Measurements from ENCODE around the gene BICRAL. TPM values are rescaled to one million over a fixed set of nuclear protein-coding genes. Genes with fewer than 3 reads are reported as not detected.

Gene BICRAL
- total RNA-seq = 14.1 and 15.2 TPM in 2 replicates

GRCh38 chr6:42781796-42782688 lies at the start of gene BICRAL:
BICRAL (plus strand) TSS chr6:42782052; CDS start chr6:42822023, 39,971 bp downstream.

GRCh38 chr6:42745640-42746462 lies 36.0 kb upstream of the BICRAL start, which contains the start of gene TBCC:
TBCC (minus strand) TSS chr6:42746103; CDS start chr6:42746073, 30 bp downstream.

GRCh38 chr6:42879372-42880239 lies 97.8 kb downstream of the BICRAL start, which contains the start of gene RPL7L1:
RPL7L1 (plus strand) TSS chr6:42879616; CDS start chr6:42879911, 295 bp downstream.

GRCh38 chr6:42915732-42916131 lies 133.9 kb downstream of the BICRAL start, which contains the start of gene PTCRA:
PTCRA (plus strand) TSS chr6:42916053; CDS start chr6:42916070, 17 bp downstream.

Other genes with a start within 250 kb of the BICRAL start
- gene UBR2, start 218.0 kb upstream of the BICRAL start, total RNA-seq = 35.8 and 43.7 TPM in 2 replicates
- gene PRPH2, start 59.5 kb upstream of the BICRAL start, total RNA-seq = 2.5 and 2.6 TPM in 2 replicates
- gene TBCC, start 35.9 kb upstream of the BICRAL start, total RNA-seq = 30.2 and 38.8 TPM in 2 replicates
- gene RPL7L1, start 97.6 kb downstream of the BICRAL start, total RNA-seq = 120 and 123 TPM in 2 replicates
- not detected in 2 replicates for gene PTCRA, start 134.0 kb downstream of the BICRAL start, total RNA-seq
- 23.7 and 27.3 TPM in 2 replicates for gene CNPY3, start 147.4 kb downstream of the BICRAL start, total RNA-seq
- gene GNMT, start 178.7 kb downstream of the BICRAL start, total RNA-seq = 0.11 TPM in 1 of 2 replicates, not detected in the other
- 21.4 and 34.2 TPM in 2 replicates for gene PEX6, start 197.1 kb downstream of the BICRAL start, total RNA-seq
- gene PPP2R5D, start 202.5 kb downstream of the BICRAL start, total RNA-seq = 40.2 and 42.3 TPM in 2 replicates
- gene MEA1, start 231.9 kb downstream of the BICRAL start, total RNA-seq = 48.7 and 58.7 TPM in 2 replicates
- gene KLHDC3, start 232.2 kb downstream of the BICRAL start, total RNA-seq = 58.9 and 59.6 TPM in 2 replicates
- gene RRP36, start 239.6 kb downstream of the BICRAL start, total RNA-seq = 80.0 and 84.3 TPM in 2 replicates